Measurements from ENCODE around the gene DGLUCY.
"Not testable (repeated sequence)": the region's sequence is repeated elsewhere in the genome, so short reads cannot be mapped to it uniquely, and the experiment has no call there.

DGLUCY gene

GRCh38 chr14:91113829-91114078, at the start of gene DGLUCY:
TSS of gene DGLUCY (plus strand) at chr14:91114073. CDS start at chr14:91160295, 46,222 bp downstream.
- peak; percentile 80 for DNase-seq

- DNase-seq: no peak
Measured at GRCh38 chr14:91065266-91065665, 48.6 kb upstream of the DGLUCY start.

- no peak for DNase-seq
Measured at GRCh38 chr14:91067186-91067585, 46.7 kb upstream of the DGLUCY start.

GRCh38 chr14:91068642-91069041, 45.2 kb upstream of the DGLUCY start:
- no peak for DNase-seq

GRCh38 chr14:91070572-91070971, 43.3 kb upstream of the DGLUCY start:
- no peak for DNase-seq

GRCh38 chr14:91075553-91075952, 38.3 kb upstream of the DGLUCY start:
- no peak for DNase-seq

GRCh38 chr14:91078095-91078737, 35.7 kb upstream of the DGLUCY start:
- peak; percentile 72 for DNase-seq

GRCh38 chr14:91080071-91080470, 33.8 kb upstream of the DGLUCY start:
- DNase-seq: no peak

GRCh38 chr14:91082282-91082681, 31.6 kb upstream of the DGLUCY start:
- DNase-seq: no peak

GRCh38 chr14:91084516-91084915, 29.4 kb upstream of the DGLUCY start:
- DNase-seq: no peak

- not testable (repeated sequence) for DNase-seq
Measured at GRCh38 chr14:91087470-91087869, 26.4 kb upstream of the DGLUCY start.

GRCh38 chr14:91088585-91089235, 25.2 kb upstream of the DGLUCY start:
- no peak for DNase-seq

- no peak for DNase-seq
Measured at GRCh38 chr14:91089958-91090535, 23.8 kb upstream of the DGLUCY start.

GRCh38 chr14:91090743-91091142, 23.1 kb upstream of the DGLUCY start:
- DNase-seq: no peak

- no peak for DNase-seq
Measured at GRCh38 chr14:91092073-91092472, 21.8 kb upstream of the DGLUCY start.

- DNase-seq: not testable (repeated sequence)
Measured at GRCh38 chr14:91093743-91094472, 20.0 kb upstream of the DGLUCY start.

GRCh38 chr14:91094772-91095171, 19.1 kb upstream of the DGLUCY start:
- no peak for DNase-seq

GRCh38 chr14:91095178-91095577, 18.7 kb upstream of the DGLUCY start:
- DNase-seq: no peak

- not testable (repeated sequence) for DNase-seq
Measured at GRCh38 chr14:91097657-91098056, 16.2 kb upstream of the DGLUCY start.

- DNase-seq: no peak
Measured at GRCh38 chr14:91098591-91098990, 15.3 kb upstream of the DGLUCY start.

GRCh38 chr14:91100102-91100501, 13.8 kb upstream of the DGLUCY start:
- peak; percentile 36 for DNase-seq

- no peak for DNase-seq
Measured at GRCh38 chr14:91103116-91103515, 10.8 kb upstream of the DGLUCY start.

- DNase-seq: peak; percentile 45
Measured at GRCh38 chr14:91108941-91109611, 4.8 kb upstream of the DGLUCY start.
